ENCODE results near the gene TERB1. TPM values are rescaled to one million over a fixed set of nuclear protein-coding genes. Genes with fewer than 3 reads are reported as not detected.

The TERB1 gene
- total RNA-seq, 1 experiment from 2014 or later = not detected

GRCh38 chr16:66751992-66752322 lies 49.4 kb downstream of the TERB1 start:
- peak overlapping the region; percentile 59 for H3K4me3 Mint-ChIP-seq
- no peak for DNase-seq (ENCODE audit: low spot score)
- peaks cover 25% of the 10 kb centered on the region for H3K4me1 Mint-ChIP-seq
- H3K27ac Mint-ChIP-seq = peak overlapping the region; percentile 37; the same call in 1 of the 2 replicates
- ATAC-seq = peak; percentile 5; the same call in 1 of the 2 replicates
- ChIA-PET CTCF (interaction anchor here (0.6 to 4.6 kb wide), 20 partner anchors 10 to 144 kb away, joined by 3 to 29 read pairs (median 4); partner anchors contain the start of genes NAE1 and PDP2), POLR2A (no interaction called here)
- H3K27me3 Mint-ChIP-seq (ENCODE audit: low read depth) = peaks cover 21% of the 10 kb centered on the region
- TF ChIP-seq MAX (CRISPR knock-in tag; IDR thresholded peaks at IDR 0.05) = 0 out of 2 replicates have a peak, but pooled peaks have one; percentile 25
- TF ChIP-seq, protein P1, sequence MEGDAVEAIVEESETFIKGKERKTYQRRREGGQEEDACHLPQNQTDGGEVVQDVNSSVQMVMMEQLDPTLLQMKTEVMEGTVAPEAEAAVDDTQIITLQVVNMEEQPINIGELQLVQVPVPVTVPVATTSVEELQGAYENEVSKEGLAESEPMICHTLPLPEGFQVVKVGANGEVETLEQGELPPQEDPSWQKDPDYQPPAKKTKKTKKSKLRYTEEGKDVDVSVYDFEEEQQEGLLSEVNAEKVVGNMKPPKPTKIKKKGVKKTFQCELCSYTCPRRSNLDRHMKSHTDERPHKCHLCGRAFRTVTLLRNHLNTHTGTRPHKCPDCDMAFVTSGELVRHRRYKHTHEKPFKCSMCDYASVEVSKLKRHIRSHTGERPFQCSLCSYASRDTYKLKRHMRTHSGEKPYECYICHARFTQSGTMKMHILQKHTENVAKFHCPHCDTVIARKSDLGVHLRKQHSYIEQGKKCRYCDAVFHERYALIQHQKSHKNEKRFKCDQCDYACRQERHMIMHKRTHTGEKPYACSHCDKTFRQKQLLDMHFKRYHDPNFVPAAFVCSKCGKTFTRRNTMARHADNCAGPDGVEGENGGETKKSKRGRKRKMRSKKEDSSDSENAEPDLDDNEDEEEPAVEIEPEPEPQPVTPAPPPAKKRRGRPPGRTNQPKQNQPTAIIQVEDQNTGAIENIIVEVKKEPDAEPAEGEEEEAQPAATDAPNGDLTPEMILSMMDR (IDR thresholded peaks at IDR 0.05) = peak; percentile 3; the same call in 1 of the 2 replicates
- TF ChIP-seq TEAD1 (CRISPR knock-in tag; IDR thresholded peaks at IDR 0.05) = no peak
- TF ChIP-seq HMGXB4 (CRISPR knock-in tag; IDR thresholded peaks at IDR 0.05) = no peak
- no peak for TF ChIP-seq ZNF425 (CRISPR knock-in tag; conservative IDR thresholded peaks at IDR 0.05)
- no peak for TF ChIP-seq E2F4 (CRISPR knock-in tag; IDR thresholded peaks at IDR 0.05; ENCODE audit: borderline replicate concordance, low read depth)
- TF ChIP-seq STAT6 (CRISPR knock-in tag; conservative IDR thresholded peaks at IDR 0.05; ENCODE audit: low read depth) = no peak
- no peak for TF ChIP-seq JAZF1 (CRISPR knock-in tag; IDR thresholded peaks at IDR 0.05)
- no peak for TF ChIP-seq RORB (CRISPR knock-in tag; IDR thresholded peaks at IDR 0.05)
- 0 out of 2 replicates have a peak, but pooled peaks have one; percentile 3 for TF ChIP-seq GABPB1 (CRISPR knock-in tag; IDR thresholded peaks at IDR 0.05)
- TF ChIP-seq SOX15 (CRISPR knock-in tag; IDR thresholded peaks at IDR 0.05) = no peak
- TF ChIP-seq GRHL2 (CRISPR knock-in tag; IDR thresholded peaks at IDR 0.05; ENCODE audit: insufficient replicate concordance, severe bottlenecking) = no peak
- TF ChIP-seq ATF6 (CRISPR knock-in tag; IDR thresholded peaks at IDR 0.05) = no peak
- H3K36me3 Mint-ChIP-seq = peaks cover 28% of the 10 kb centered on the region
- H3K9me3 Mint-ChIP-seq = no peaks in the 10 kb centered on the region

Measured in WTC11 (cell line).